Parathyroid adenoma (tissue), 2 donors: Measurements from ENCODE around the gene NPAS2.

ENCODE experiments used
- H2AFZ ChIP-seq: fragments of 300-600 bp; sonication (generic); one replicate; pipeline ENCODE4 v1.7.0; 2017; ENCODE audit warnings: antibody characterized with exemption, mild to moderate bottlenecking
- H3K27ac ChIP-seq: fragments of 300-600 bp; sonication (generic); one replicate; pipeline ENCODE4 v1.7.0; 2017
- H3K27me3 ChIP-seq: fragments of 300-600 bp; sonication (generic); one replicate; pipeline ENCODE4 v1.7.0; 2017; ENCODE audit warnings: low read length; ENCODE audit not compliant: control insufficient read depth, insufficient read depth
- H3K36me3 ChIP-seq: fragments of 300-600 bp; sonication (generic); one replicate; pipeline ENCODE4 v1.7.0; 2017; ENCODE audit warnings: low read length; ENCODE audit not compliant: control insufficient read depth, insufficient read depth
- H3K4me1 ChIP-seq: fragments of 300-600 bp; sonication (generic); one replicate; pipeline ENCODE4 v1.7.0; 2017; ENCODE audit warnings: control low read depth
- H3K4me2 ChIP-seq: fragments of 300-600 bp; sonication (generic); one replicate; pipeline ENCODE4 v1.7.0; 2017; ENCODE audit warnings: low read length
- H3K4me3 ChIP-seq: fragments of 300-600 bp; sonication (generic); one replicate; pipeline ENCODE4 v1.7.0; 2017; ENCODE audit warnings: low read depth, low read length
- H3K79me2 ChIP-seq: fragments of 300-600 bp; sonication (generic); one replicate; pipeline ENCODE4 v1.7.0; 2017; ENCODE audit warnings: control low read depth
- H3K9ac ChIP-seq: fragments of 300-600 bp; sonication (generic); one replicate; pipeline ENCODE4 v1.7.0; 2017; ENCODE audit warnings: mild to moderate bottlenecking
- H3K9me3 ChIP-seq: fragments of 300-600 bp; sonication (generic); one replicate; pipeline ENCODE4 v1.7.0; 2017; ENCODE audit warnings: low read length; ENCODE audit not compliant: control insufficient read depth
- TF ChIP-seq, protein P1 (sequence below): fragments of 300-600 bp; sonication (generic); IDR thresholded peaks from one replicate; pipeline ENCODE4 v1.7.0; 2017; ENCODE audit warnings: antibody characterized with exemption, mild to moderate bottlenecking
- donor health status: primary hyperparathyroidism.

NPAS2 gene

DNA sequence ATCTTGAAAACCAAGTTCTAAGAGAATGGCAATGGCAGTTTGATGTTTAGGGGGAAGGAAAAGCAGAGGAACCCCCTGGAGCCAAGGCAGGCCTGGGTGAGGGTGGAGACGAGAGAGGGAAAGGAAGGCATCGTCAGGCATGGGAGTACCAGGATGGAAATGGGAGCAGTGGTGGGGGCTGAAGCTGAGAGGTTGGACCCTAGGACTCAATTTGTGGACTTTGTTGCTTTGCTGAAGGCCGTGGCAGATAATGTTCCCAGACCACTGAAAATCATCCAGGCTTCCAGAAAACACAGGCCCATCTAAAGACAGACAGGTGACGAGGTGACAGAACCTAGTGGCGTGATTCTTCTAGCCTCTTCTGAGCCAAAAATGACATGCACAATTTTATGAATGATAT, 4.9 kb downstream of the NPAS2 start:
- Histone ChIP-seq H3K79me2 (no peaks in the 10 kb centered on the region), H2AFZ (no peak overlapping the region), H3K27me3 (no peaks in the 10 kb centered on the region), H3K27ac (no peak overlapping the region), H3K9me3 (no peaks in the 10 kb centered on the region), H3K9ac (no peak overlapping the region), H3K36me3 (no peaks in the 10 kb centered on the region), H3K4me2 (no peak overlapping the region), H3K4me1 (no peaks in the 10 kb centered on the region), H3K4me3 (no peak overlapping the region)
- TF ChIP-seq, protein P1, sequence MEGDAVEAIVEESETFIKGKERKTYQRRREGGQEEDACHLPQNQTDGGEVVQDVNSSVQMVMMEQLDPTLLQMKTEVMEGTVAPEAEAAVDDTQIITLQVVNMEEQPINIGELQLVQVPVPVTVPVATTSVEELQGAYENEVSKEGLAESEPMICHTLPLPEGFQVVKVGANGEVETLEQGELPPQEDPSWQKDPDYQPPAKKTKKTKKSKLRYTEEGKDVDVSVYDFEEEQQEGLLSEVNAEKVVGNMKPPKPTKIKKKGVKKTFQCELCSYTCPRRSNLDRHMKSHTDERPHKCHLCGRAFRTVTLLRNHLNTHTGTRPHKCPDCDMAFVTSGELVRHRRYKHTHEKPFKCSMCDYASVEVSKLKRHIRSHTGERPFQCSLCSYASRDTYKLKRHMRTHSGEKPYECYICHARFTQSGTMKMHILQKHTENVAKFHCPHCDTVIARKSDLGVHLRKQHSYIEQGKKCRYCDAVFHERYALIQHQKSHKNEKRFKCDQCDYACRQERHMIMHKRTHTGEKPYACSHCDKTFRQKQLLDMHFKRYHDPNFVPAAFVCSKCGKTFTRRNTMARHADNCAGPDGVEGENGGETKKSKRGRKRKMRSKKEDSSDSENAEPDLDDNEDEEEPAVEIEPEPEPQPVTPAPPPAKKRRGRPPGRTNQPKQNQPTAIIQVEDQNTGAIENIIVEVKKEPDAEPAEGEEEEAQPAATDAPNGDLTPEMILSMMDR: no peak

DNA sequence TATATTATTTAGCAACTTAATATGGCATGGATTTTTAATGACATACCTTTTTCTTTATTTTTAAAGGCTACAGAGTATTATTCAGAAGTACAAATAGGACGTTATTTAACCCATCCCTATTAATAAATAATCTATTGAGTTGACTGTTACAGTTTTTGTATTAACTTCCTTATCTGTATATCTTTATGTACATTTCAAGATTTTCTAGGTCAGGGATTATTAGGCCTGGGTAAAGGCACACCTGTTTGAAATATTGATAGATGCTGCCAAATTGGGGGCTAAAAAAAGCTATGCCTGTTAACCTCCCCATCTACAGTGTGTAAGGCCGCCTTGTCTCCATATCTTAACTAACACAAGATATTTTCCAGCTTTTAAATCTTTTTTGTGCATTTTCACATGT, 6.6 kb downstream of the NPAS2 start:
- TF ChIP-seq, protein P1: no peak
- no peak overlapping the region for H3K4me2 ChIP-seq
- H3K9ac ChIP-seq: no peak overlapping the region
- H3K36me3 ChIP-seq: no peaks in the 10 kb centered on the region
- no peak overlapping the region for H3K27ac ChIP-seq
- no peaks in the 10 kb centered on the region for H3K9me3 ChIP-seq
- no peaks in the 10 kb centered on the region for H3K79me2 ChIP-seq
- no peak overlapping the region for H2AFZ ChIP-seq
- no peak overlapping the region for H3K4me3 ChIP-seq
- no peaks in the 10 kb centered on the region for H3K4me1 ChIP-seq
- H3K27me3 ChIP-seq: no peaks in the 10 kb centered on the region

DNA sequence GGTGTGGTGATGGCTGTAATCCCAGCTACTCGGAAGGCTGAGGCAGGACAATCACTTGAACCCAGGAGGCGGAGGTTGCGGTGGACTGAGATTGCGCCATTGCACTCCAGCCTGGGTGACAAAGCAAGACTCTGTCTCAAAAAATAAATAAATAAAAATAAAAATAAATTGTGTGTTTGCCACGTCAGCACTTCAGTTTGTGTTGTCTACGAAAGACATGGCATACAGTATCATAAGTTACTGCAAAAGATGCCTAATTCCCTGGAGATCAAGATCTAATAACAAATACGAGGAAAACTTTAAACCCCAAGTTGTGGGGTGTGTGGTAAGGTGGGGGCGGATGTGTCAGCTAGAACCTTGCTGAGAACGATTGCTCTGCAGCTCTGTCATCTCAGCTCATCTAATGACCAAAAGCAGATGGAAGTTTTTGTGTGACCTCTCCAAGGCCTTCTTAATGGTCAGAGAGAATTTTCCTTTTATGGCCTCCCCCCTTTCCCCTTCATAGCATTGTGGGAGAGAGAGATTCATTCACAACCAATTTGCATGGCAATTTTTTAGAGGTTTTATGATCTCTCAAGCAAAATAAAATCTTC, 11.3 kb downstream of the NPAS2 start:
- no peak overlapping the region for H3K4me2 ChIP-seq
- no peak overlapping the region for H3K27ac ChIP-seq
- no peak overlapping the region for H2AFZ ChIP-seq
- no peak overlapping the region for H3K9ac ChIP-seq
- TF ChIP-seq, protein P1: no peak
- H3K4me1 ChIP-seq: no peaks in the 10 kb centered on the region
- no peaks in the 10 kb centered on the region for H3K79me2 ChIP-seq
- H3K27me3 ChIP-seq: no peaks in the 10 kb centered on the region
- no peaks in the 10 kb centered on the region for H3K36me3 ChIP-seq
- no peak overlapping the region for H3K4me3 ChIP-seq
- no peaks in the 10 kb centered on the region for H3K9me3 ChIP-seq

DNA sequence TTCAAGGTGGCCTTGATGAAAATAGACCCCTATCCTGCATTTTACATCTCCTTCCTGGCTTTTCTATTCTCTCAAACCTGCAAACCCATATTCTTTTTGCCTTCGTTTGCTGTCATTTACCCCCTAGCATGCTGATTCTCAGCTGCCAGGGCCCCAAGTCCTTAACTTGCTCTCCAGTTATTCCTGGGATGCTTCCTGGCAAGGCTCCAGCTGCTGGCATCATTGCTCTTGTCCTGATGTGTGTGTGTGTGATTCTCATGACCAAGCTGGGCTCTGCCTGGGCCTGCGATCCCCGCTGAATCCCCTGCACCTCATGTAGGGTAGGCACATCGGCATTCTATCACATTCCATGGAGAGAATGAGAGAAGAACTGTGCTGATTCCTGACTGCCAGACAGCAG, 11.9 kb downstream of the NPAS2 start:
- no peaks in the 10 kb centered on the region for H3K36me3 ChIP-seq
- H2AFZ ChIP-seq: no peak overlapping the region
- H3K4me3 ChIP-seq: no peak overlapping the region
- no peaks in the 10 kb centered on the region for H3K79me2 ChIP-seq
- H3K9ac ChIP-seq: no peak overlapping the region
- no peaks in the 10 kb centered on the region for H3K27me3 ChIP-seq
- H3K4me1 ChIP-seq: no peaks in the 10 kb centered on the region
- no peak overlapping the region for H3K27ac ChIP-seq
- TF ChIP-seq, protein P1: no peak
- H3K4me2 ChIP-seq: no peak overlapping the region
- no peaks in the 10 kb centered on the region for H3K9me3 ChIP-seq

DNA sequence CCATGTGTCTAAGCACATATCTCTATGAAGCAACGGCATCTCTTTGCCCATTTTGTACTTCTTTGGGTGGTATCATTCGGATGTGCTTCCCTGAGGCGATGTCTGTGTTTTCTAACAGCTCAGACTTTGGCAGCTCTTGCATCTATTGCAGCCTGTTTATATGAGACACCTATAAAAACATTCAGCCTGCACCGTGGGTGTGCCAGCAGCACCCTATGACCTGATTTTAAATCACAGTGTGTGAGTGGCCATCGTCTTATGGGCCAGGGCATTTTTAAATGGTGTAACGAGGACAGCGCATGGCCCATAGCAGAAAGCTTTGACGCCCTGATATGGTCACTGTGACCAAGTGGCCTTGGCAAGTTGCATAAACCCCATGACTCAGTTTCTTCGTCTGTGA, 12.9 kb downstream of the NPAS2 start:
- Histone ChIP-seq H3K36me3 (no peaks in the 10 kb centered on the region), H3K4me3 (no peak overlapping the region), H3K9me3 (no peaks in the 10 kb centered on the region), H3K27me3 (no peaks in the 10 kb centered on the region), H3K4me2 (no peak overlapping the region), H3K27ac (no peak overlapping the region), H3K9ac (no peak overlapping the region), H3K4me1 (no peaks in the 10 kb centered on the region), H3K79me2 (no peaks in the 10 kb centered on the region), H2AFZ (no peak overlapping the region)
- TF ChIP-seq, protein P1: no peak
